ENCODE data around the gene ALDH5A1.
A peak's percentile ranks its signal among the peaks of the same experiment; 100 is the strongest.

ALDH5A1 gene

DNA sequence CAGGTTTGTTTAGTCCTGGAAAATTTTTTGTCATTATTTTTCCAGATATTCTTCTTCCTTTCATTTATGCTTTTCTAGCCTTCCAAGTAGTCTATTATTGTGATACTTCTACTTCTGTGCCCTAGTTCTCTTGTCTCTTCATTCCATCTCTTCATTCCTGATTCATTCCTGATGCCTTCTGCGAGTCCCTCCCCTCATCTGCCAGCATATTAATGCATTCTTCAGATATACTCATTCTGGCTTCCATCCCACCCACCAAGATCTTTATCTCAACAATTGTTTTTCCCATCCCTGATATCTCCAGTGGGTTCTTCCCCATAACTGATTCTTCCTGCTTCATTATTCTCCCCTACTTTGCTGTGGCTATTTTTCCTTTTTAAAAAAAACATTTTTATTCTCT, 35.2 kb downstream of the ALDH5A1 start:
- no peak for DNase-seq

- DNase-seq: no peak
Observed at GRCh38 chr6:24534329-24534728, 39.6 kb downstream of the ALDH5A1 start.

DNA sequence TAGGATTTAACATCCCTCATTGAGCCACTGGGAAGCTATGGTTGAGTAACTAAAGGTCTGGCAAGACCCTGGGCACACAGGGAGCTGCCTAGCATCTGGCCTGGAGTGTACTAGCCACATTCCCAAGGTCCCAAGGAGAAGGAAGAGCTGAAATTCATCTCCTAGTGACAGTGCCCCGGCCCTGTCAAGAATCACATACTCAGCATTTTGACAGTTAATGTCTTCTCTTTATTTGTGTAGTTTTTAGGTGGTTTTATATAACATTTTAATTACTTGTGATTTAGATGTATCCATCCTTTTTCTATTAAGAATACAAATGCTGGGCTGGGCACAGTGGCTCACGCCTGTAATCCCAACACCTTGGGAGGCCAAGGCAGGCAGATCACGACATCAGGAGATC, 40.4 kb downstream of the ALDH5A1 start:
- DNase-seq: no peak

GRCh38 chr6:24536466-24536865, 41.7 kb downstream of the ALDH5A1 start:
- DNase-seq: no peak

DNA sequence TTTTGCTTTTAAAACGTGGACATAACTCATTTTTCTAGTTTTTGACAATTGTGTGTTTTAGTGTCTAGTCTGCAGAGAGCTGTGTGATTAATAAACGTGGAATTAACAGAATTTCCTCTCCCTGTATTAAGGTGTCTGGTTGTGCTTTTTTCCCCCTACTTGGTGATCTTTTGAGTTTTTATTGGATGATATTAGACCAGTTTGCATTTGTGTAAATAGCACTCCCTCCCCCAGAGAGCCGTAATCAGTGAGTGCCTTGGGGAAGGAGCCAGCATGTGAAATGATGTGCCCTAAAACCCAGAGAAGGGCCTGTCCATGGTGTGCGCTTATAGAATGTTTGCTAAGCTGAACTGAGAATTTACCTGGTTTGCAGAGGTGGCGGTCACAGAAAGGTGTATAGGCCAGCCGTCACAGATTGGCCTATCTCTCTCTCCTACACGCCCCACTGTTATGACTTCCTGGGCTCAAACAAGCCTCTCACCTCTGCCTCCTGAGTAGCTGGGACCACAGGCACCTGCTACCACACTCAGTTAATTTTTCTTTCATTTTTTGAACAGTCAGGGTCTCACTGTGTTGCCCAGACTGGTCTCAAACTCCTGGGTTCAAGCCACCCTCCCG, 42.4 kb downstream of the ALDH5A1 start:
- no peak for DNase-seq

DNA sequence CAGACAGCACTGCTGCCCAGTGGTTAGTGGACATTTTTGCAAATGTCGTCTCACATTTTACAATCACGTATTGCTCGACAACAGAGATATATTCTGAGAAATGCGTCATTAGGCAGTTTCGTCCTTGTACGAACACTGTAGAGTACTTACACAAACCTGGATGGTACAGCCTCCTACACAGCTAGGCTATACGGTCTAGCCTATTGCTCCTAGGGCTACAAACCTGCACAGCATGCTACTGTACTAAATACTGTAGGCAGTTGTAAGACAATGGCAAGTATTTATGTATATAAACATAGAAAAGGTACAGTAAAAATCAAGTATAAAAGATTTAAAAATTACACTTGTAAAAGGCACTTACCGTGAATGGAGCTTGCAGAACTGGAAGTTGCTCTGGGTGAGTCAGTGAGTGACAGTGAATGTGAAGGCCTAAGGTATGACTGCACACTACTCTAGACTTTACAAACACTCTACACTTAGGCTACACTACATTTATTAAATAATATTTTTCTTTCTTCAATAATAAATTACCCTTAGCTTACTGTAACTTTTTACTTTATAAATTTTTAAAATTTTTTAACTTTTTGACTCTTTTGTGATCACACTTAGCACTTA, 43.1 kb downstream of the ALDH5A1 start:
- DNase-seq: no peak

- DNase-seq: no peak
Observed at GRCh38 chr6:24539416-24539815, 44.6 kb downstream of the ALDH5A1 start.

DNA sequence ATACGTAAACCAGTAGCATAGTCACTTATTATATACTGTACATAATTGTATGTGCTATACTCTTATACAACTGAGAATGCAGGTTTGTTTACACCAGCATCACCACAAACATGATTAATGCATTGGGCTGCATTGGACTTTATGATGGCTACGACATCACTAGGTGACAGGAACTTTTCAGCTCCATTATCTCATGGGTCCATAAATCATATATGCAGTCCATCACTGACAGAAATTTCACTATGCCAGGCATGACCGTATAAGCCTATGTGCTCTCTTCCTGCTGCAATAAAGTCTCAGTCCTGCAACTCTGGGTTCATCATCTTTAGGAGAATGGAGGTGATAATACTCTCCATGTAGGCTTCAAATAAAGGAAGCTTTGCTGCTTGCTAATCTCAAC, 45.4 kb downstream of the ALDH5A1 start:
- DNase-seq: no peak

DNA sequence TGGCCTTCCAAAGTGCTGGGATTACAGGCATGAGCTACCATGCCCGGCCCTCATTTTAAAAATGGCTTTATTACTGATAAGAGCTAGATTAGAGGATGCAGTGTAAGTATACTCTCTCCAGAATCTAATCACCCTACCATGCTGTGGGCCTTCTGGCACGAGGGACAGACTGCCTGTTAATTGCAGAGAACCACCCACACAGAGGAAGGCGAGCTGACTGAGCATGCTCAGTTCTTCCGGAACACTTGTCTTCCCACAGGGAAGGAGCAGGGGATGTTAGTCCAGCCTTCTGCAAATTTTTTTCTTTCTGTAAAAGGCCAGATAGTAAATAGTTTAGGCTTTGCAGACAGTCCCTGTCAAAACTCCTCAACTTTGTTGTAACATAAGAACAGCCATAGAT, 48.9 kb downstream of the ALDH5A1 start:
- no peak for DNase-seq

GRCh38 chr6:24545183-24545582, 50.4 kb downstream of the ALDH5A1 start:
- DNase-seq: no peak

GRCh38 chr6:24545691-24546090, 50.9 kb downstream of the ALDH5A1 start:
- DNase-seq: no peak

- no peak for DNase-seq
Observed at GRCh38 chr6:24546439-24546838, 51.7 kb downstream of the ALDH5A1 start.

- DNase-seq: peak in 1 of 3 donors; percentile 36
Observed at GRCh38 chr6:24547243-24547642, 52.5 kb downstream of the ALDH5A1 start.

- DNase-seq: no peak
Observed at GRCh38 chr6:24549158-24549557, 54.4 kb downstream of the ALDH5A1 start.

DNA sequence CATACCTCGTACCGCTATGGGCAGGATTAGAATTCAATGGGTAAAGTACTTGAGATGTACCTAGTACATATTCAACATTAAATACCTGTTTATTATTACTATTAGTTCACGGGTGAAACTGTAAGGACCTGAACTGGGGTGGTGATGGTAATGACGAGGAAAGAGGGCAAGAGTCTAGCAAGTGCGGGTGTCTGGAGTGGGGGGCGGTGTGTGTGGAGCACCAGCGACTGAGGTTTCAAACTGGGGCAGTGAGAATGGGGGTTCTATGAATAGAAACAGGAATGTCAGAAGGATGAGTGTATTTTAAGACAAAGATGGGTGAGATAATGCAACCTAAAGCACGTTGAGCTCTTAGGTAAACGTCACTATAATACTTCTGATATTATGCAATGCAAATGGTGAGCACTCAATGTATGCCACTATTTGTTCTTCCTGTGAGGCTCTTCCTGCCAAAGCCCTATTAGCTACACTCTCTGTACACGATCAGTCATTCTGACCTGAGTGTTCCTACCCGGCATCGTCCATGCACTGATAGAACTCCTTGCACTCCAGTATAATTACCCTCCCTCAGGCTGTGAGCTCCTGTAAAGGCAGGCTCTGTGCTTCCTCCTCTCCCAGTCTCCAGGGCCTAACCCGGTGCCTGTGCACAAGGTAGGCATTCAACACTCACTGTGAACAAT, 55.0 kb downstream of the ALDH5A1 start:
- DNase-seq: no peak

DNA sequence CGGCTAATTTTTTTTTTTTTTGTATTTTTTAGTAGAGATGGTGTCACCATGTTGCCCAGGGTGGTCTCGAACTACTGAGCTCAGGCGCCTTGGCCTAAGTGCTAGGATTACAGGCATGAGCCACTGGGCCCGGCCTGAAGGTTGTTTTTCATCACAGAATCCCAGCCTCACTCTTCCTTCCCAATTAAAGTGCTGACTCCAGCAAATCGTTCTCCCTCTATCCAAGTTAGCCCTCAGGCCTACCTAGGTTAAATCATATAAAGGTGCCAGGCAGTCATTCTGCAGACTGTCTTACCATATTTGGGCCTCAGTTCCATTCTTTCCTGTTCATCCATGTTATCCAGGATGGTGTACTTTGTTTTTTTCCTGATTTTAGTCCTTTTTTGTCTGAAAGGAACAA, 56.4 kb downstream of the ALDH5A1 start:
- DNase-seq: no peak

GRCh38 chr6:24554474-24554873, 59.7 kb downstream of the ALDH5A1 start:
- DNase-seq: no peak

GRCh38 chr6:24558516-24558915, 63.7 kb downstream of the ALDH5A1 start:
- no peak for DNase-seq

DNA sequence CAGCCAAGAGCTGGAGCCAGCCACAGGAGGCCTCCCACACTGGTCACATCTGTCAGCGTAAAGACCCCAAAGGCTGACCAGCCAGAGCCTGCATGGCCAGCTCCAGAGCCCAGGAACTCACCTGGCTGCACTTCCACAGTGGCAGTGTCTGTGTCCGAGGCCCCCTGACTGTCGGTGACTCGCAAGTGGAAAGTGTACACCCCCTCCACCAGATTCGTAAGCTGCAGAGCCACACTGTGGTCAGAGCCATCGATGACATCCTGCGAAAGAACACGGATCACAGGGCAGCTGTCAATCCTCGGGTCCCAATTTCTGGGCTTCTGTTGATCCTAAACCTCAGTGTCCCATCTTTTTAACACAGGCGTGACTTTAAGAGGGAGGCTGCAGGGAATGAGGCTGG, 69.3 kb downstream of the ALDH5A1 start:
- no peak for DNase-seq

GRCh38 chr6:24565196-24565595, 70.4 kb downstream of the ALDH5A1 start:
- DNase-seq: no peak

- no peak for DNase-seq
Observed at GRCh38 chr6:24566020-24566767, 71.4 kb downstream of the ALDH5A1 start.

DNA sequence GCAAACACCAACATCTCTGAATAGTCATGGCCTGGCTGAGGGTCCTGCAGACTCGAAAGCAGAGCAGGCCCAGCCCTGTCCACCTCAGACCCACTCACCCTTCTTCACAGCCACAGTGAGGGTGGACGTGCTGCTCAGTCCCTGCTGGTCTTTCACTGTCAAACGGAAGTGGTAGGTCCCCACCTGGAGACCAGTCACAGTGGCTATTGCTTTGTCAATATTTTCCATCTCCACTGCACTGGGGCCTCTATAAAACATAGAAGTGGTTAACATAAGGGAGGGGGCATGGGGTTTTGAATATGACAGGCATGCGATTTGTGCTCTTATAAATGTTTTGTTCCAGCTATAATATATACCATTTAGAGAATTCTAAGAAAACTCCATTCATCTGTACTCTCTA, 73.9 kb downstream of the ALDH5A1 start:
- no peak for DNase-seq

GRCh38 chr6:24569811-24570210, 75.0 kb downstream of the ALDH5A1 start:
- no peak for DNase-seq

- no peak for DNase-seq
Observed at GRCh38 chr6:24571361-24571760, 76.6 kb downstream of the ALDH5A1 start.

Data from suppressor macrophage treated with lipopolysaccharide for 1 hour (primary cell).